AG04450 (cell line): ENCODE data around the gene CDH4. TPM values are rescaled to one million over a fixed set of nuclear protein-coding genes. Genes with fewer than 3 reads are reported as not detected.

ENCODE experiments used
- CTCF ChIA-PET: fragments of 300-600, 350-600 bp; formaldehyde crosslinking; extraction: SDS; loops from one replicate; lab custom pipeline; 2022; ENCODE audit warnings: antibody characterized with exemption, inconsistent platforms; lab: Charles Lee
- POLR2A ChIA-PET: fragments of 350-600 bp; formaldehyde crosslinking; extraction: SDS; loops from one replicate; lab custom pipeline; 2021; ENCODE audit warnings: antibody characterized with exemption, inconsistent platforms; lab: Yijun Ruan, JAX
- DNase-seq: peaks from one replicate; pipeline ENCODE4 v3.0.0-alpha.2; 2011; ENCODE audit warnings: low read depth, low spot score
- H3K27ac ChIP-seq: one replicate; pipeline ENCODE4 v1.5.1; 2012; ENCODE audit warnings: low read depth, low read length, control low read depth
- H3K27me3 ChIP-seq: one replicate; pipeline ENCODE4 v1.6.0; 2012; ENCODE audit warnings: low read length; ENCODE audit not compliant: control insufficient read depth, insufficient read depth
- H3K4me3 ChIP-seq: 2 replicates; pipeline ENCODE4 v1.5.1; 2011; ENCODE audit warnings: mild to moderate bottlenecking, low read depth, low read length, control low read depth
- H3K9me3 ChIP-seq: 2 replicates; pipeline ENCODE4 v1.5.1; 2012; ENCODE audit warnings: low read length; ENCODE audit not compliant: control insufficient read depth, insufficient read depth
- CTCF ChIP-seq: IDR thresholded peaks from 2 replicates; pipeline ENCODE4 v1.5.1; 2011; ENCODE audit warnings: low read depth, low read length, control low read depth, inconsistent platforms
- polyA plus RNA-seq: library from polyadenylated mRNA; depleted of rRNA; stranded (reverse); fragments of >200 nt; gene quantifications from 2 replicates; pipeline ENCODE4 v1.2.3, GENCODE V29; 2011

The CDH4 gene
- polyA plus RNA-seq, 1 experiment: 1.6 TPM

GRCh38 chr20:61964675-61965605 lies 712.9 kb downstream of the CDH4 start:
- no peak for DNase-seq
- POLR2A ChIA-PET: no interaction called here

DNA sequence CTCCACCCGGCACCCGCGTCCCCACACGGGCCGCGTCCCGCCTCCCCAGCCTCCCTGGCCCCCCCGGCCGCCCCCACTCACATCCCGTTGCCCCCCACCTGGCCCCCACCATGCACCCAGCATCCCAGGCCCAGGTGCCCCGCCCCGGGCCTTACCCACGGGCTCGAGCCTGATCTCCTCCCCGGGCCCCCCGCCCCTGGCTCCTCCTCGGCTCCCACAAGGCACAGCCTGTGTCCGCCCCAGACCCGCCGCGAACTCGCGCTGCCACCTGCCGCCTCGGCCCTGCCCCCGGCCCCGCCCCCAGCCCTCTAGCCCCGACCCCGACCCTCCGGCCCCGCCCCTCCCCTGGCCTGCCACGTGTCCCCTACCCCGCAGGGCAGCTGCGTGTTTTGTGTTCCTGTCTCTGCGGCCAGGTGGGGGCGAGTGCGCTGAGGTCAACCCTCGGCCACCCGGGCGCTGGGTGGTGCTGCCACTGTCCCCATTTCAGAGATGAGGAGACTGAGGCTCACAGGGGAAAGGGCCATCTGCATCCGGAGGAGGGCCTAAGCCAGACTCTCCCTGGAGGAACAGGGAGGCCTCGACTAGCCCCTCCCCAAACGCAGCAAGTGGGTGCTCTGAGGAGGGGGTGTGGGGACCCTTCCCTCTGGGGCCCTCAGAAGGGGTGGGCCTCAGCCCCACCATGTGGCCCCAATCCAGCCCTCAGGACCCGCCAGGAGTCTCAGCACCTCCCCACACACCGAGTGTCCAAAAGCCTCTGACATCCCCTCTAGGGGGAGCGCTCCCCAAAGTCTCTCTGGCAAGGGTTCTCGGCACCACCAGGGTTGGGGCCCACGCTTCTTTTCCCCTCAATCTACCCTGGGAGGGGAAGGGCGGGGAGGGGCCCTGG lies 713.8 kb downstream of the CDH4 start:
- TF ChIP-seq CTCF: no peak
- ChIA-PET POLR2A (no interaction called here), CTCF (no interaction called here)
- no peak overlapping the region for H3K4me3 ChIP-seq
- DNase-seq: no peak
- peaks cover 5% of the 10 kb centered on the region; the same call in 1 of the 2 replicates for H3K9me3 ChIP-seq
- no peak overlapping the region for H3K27ac ChIP-seq
- H3K27me3 ChIP-seq: peaks cover 21% of the 10 kb centered on the region

More at GRCh38 chr20:61964675-61965605, 712.9 kb downstream of the CDH4 start:
- peaks cover 7% of the 10 kb centered on the region; the same call in 1 of the 2 replicates for H3K9me3 ChIP-seq
- no peak overlapping the region for H3K27ac ChIP-seq
- no peak for TF ChIP-seq CTCF
- peaks cover 21% of the 10 kb centered on the region for H3K27me3 ChIP-seq
- CTCF ChIA-PET: no interaction called here
- no peak overlapping the region for H3K4me3 ChIP-seq

DNA sequence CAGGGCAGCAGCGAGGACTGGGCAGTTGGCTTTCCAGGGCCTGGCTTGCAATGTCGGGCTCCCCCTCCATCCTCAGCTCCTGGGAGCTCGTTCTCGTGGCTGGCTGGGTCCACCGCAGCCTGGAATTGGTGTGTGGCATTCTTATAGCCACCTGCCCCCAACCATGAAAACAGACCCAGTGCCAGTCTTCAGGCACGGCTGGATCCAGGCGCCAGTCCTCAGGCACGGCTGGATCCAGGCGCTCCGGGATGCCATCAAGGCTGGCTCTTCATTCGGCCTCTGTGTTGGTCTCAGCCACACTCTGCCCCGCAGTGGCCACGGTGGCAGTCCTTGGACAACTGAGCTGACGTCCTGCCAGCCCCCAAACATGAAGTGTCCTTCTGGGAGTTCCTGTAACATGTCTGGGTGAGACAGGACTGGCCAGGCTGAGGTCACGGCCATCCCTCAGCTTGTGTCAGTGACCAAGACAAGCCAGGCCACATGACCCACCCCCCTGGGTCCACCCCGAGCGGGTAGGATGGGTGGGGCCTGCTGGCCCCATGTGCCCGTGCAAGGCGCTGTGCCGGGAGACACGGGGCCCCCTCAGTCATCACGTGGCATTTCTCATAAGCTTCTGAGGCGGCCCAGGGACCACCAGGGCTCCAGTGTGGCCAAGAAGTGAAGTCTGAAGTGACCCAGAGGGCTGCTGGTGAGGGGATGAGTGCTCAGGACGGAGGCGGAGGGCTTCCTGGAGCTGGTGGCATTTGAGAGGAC lies 714.6 kb downstream of the CDH4 start:
- H3K27me3 ChIP-seq: peaks cover 21% of the 10 kb centered on the region
- POLR2A ChIA-PET: no interaction called here
- CTCF ChIA-PET: no interaction called here
- H3K9me3 ChIP-seq: peaks cover 4% of the 10 kb centered on the region; the same call in 1 of the 2 replicates
- no peak for TF ChIP-seq CTCF
- no peak overlapping the region for H3K27ac ChIP-seq
- DNase-seq: no peak
- no peak overlapping the region for H3K4me3 ChIP-seq

GRCh38 chr20:61967300-61967699 lies 715.2 kb downstream of the CDH4 start:
- Histone ChIP-seq H3K27me3 (peaks cover 21% of the 10 kb centered on the region), H3K9me3 (peaks cover 6% of the 10 kb centered on the region), H3K27ac (no peak overlapping the region), H3K4me3 (no peak overlapping the region)
- POLR2A ChIA-PET: no interaction called here
- CTCF ChIA-PET: no interaction called here
- TF ChIP-seq CTCF: no peak
- DNase-seq: no peak
